Measurements from ENCODE around the gene NEK9.

DNA sequence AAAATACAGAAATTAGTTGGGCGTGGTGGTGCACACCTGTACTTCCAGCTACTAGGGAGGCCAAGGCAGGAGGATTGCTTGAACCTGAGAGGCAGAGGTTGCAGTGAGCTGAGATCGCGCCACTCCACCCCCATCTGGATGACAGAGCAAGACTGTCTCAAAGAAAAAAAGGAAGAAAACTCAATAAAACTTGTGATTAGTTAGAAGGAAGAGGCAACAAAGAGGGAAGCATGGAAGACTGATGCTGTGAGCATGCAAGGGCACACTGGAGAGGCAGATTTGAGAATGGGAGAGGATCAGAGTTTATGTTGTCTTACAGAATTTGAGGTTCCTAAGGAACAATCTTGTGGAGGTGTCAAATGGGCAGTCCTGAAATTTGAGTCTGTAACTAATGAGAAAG lies 60.2 kb downstream of the NEK9 start:
- TF ChIP-seq, protein P1, sequence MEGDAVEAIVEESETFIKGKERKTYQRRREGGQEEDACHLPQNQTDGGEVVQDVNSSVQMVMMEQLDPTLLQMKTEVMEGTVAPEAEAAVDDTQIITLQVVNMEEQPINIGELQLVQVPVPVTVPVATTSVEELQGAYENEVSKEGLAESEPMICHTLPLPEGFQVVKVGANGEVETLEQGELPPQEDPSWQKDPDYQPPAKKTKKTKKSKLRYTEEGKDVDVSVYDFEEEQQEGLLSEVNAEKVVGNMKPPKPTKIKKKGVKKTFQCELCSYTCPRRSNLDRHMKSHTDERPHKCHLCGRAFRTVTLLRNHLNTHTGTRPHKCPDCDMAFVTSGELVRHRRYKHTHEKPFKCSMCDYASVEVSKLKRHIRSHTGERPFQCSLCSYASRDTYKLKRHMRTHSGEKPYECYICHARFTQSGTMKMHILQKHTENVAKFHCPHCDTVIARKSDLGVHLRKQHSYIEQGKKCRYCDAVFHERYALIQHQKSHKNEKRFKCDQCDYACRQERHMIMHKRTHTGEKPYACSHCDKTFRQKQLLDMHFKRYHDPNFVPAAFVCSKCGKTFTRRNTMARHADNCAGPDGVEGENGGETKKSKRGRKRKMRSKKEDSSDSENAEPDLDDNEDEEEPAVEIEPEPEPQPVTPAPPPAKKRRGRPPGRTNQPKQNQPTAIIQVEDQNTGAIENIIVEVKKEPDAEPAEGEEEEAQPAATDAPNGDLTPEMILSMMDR (IDR thresholded peaks at IDR 0.05; ENCODE audit: insufficient read depth, low read length, poor library complexity, severe bottlenecking): no peak
- no peak for TF ChIP-seq EZH2phosphoT487 (conservative IDR thresholded peaks at IDR 0.05; ENCODE audit: low read length)

Data from SU-DHL-6 (cell line).